Neural progenitor cell (in vitro differentiated cells): ENCODE data around the gene CRACR2B. TPM values are rescaled to one million over a fixed set of nuclear protein-coding genes. Genes with fewer than 3 reads are reported as not detected.

ENCODE experiments used
- DNase-seq: peaks from one replicate; pipeline ENCODE4 v3.0.0-alpha.2; 2016; ENCODE audit warnings: low spot score
- H2AFZ ChIP-seq: fragments of 200-600 bp; sonication (generic); replicated peaks from 2 replicates; pipeline ENCODE4 v1.6.1; 2016; ENCODE audit warnings: antibody characterized with exemption
- H3F3A ChIP-seq: fragments of 200-600 bp; sonication (generic); 2 replicates; pipeline ENCODE4 v1.6.1; 2016; ENCODE audit warnings: antibody characterized with exemption, low read depth
- H3K27ac ChIP-seq: fragments of 200-600 bp; sonication (generic); 2 replicates; pipeline ENCODE4 v1.5.1; 2016; ENCODE audit warnings: mild to moderate bottlenecking
- H3K27me3 ChIP-seq: fragments of 200-600 bp; sonication (generic); 2 replicates; pipeline ENCODE4 v1.6.1; 2016; ENCODE audit warnings: mild to moderate bottlenecking, moderate library complexity
- H3K36me3 ChIP-seq: fragments of 200-600 bp; sonication (generic); 2 replicates; pipeline ENCODE4 v1.5.1; 2016
- H3K4me1 ChIP-seq: fragments of 200-600 bp; sonication (generic); 2 replicates; pipeline ENCODE4 v1.6.1; 2016; ENCODE audit warnings: mixed run types
- H3K4me2 ChIP-seq: fragments of 200-600 bp; sonication (generic); 2 replicates; pipeline ENCODE4 v1.6.1; 2016
- H3K4me3 ChIP-seq: fragments of 200-600 bp; sonication (generic); 2 replicates; pipeline ENCODE4 v1.5.1; 2016
- H3K79me2 ChIP-seq: fragments of 200-600 bp; sonication (generic); 2 replicates; pipeline ENCODE4 v1.6.1; 2016; ENCODE audit warnings: low read depth
- H3K9ac ChIP-seq: fragments of 200-600 bp; sonication (generic); 2 replicates; pipeline ENCODE4 v1.6.1; 2016
- H3K9me3 ChIP-seq: fragments of 200-600 bp; sonication (generic); 2 replicates; pipeline ENCODE4 v1.5.1; 2016; ENCODE audit warnings: low read depth
- H4K20me1 ChIP-seq: fragments of 200-600 bp; sonication (generic); 2 replicates; pipeline ENCODE4 v1.6.1; 2016; ENCODE audit warnings: low read depth
- H3K27ac Mint-ChIP-seq: 3 replicates; pipeline ENCODE4 v1.8.0; 2021; ENCODE audit warnings: mixed read lengths
- H3K27me3 Mint-ChIP-seq: 2 replicates; pipeline ENCODE4 v1.8.0; 2022; ENCODE audit warnings: low read depth, mild to moderate bottlenecking, inconsistent platforms, moderate library complexity, mixed read lengths; ENCODE audit not compliant: insufficient read depth
- H3K36me3 Mint-ChIP-seq: 3 replicates; pipeline ENCODE4 v1.8.0; 2021; ENCODE audit warnings: mixed read lengths
- H3K4me1 Mint-ChIP-seq: 3 replicates; pipeline ENCODE4 v1.8.0; 2021; ENCODE audit warnings: mixed read lengths
- H3K4me3 Mint-ChIP-seq: 3 replicates; pipeline ENCODE4 v1.8.0; 2021; ENCODE audit warnings: mild to moderate bottlenecking, moderate library complexity, mixed read lengths
- H3K9me3 Mint-ChIP-seq: 3 replicates; pipeline ENCODE4 v1.8.0; 2020; ENCODE audit warnings: mixed read lengths
- EZH2 ChIP-seq: fragments of 200-600 bp; sonication (generic); IDR thresholded peaks from 2 replicates; pipeline ENCODE4 v1.6.1; 2017; ENCODE audit warnings: antibody characterized with exemption, mild to moderate bottlenecking, moderate library complexity
- EZH2phosphoT487 ChIP-seq: fragments of 200-600 bp; sonication (generic); IDR thresholded peaks from 2 replicates; pipeline ENCODE4 v1.6.1; 2017; ENCODE audit warnings: antibody characterized with exemption
- total RNA-seq: library from RNA; depleted of rRNA; stranded (reverse); fragments of >200 nt; gene quantifications from 2 replicates; pipeline ENCODE4 v1.2.3, GENCODE V29; 2015; ENCODE audit warnings: low replicate concordance
- TF ChIP-seq, protein P1 (sequence below): fragments of 200-600 bp; sonication (generic); IDR thresholded peaks from 2 replicates; pipeline ENCODE4 v1.5.1; 2017; ENCODE audit warnings: antibody characterized with exemption, mild to moderate bottlenecking

Gene CRACR2B
- total RNA-seq, 1 donor from 2014 or later, result 3.9 TPM

GRCh38 chr11:859394-860131 lies 31.8 kb downstream of the CRACR2B start:
- no peak overlapping the region for H3K27ac Mint-ChIP-seq
- no peaks in the 10 kb centered on the region for H3K27me3 ChIP-seq
- no peak overlapping the region for H3K4me2 ChIP-seq
- H3K4me1 ChIP-seq, result peaks cover 28% of the 10 kb centered on the region
- H3K4me1 Mint-ChIP-seq, result peaks cover 18% of the 10 kb centered on the region
- no peaks in the 10 kb centered on the region for H3K9me3 Mint-ChIP-seq
- DNase-seq, result no peak
- no peak overlapping the region for H3K4me3 ChIP-seq
- TF ChIP-seq EZH2phosphoT487 (no peak), EZH2 (no peak)
- TF ChIP-seq, protein P1, sequence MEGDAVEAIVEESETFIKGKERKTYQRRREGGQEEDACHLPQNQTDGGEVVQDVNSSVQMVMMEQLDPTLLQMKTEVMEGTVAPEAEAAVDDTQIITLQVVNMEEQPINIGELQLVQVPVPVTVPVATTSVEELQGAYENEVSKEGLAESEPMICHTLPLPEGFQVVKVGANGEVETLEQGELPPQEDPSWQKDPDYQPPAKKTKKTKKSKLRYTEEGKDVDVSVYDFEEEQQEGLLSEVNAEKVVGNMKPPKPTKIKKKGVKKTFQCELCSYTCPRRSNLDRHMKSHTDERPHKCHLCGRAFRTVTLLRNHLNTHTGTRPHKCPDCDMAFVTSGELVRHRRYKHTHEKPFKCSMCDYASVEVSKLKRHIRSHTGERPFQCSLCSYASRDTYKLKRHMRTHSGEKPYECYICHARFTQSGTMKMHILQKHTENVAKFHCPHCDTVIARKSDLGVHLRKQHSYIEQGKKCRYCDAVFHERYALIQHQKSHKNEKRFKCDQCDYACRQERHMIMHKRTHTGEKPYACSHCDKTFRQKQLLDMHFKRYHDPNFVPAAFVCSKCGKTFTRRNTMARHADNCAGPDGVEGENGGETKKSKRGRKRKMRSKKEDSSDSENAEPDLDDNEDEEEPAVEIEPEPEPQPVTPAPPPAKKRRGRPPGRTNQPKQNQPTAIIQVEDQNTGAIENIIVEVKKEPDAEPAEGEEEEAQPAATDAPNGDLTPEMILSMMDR, result no peak
- no peaks in the 10 kb centered on the region for H3K36me3 Mint-ChIP-seq
- H3K79me2 ChIP-seq, result no peaks in the 10 kb centered on the region
- H3K4me3 Mint-ChIP-seq, result no peak overlapping the region
- H2AFZ ChIP-seq, result no peak overlapping the region
- peaks cover 44% of the 10 kb centered on the region for H4K20me1 ChIP-seq
- H3K9me3 ChIP-seq, result no peaks in the 10 kb centered on the region
- no peak overlapping the region for H3K27ac ChIP-seq
- peaks cover 12% of the 10 kb centered on the region for H3F3A ChIP-seq
- H3K36me3 ChIP-seq, result no peaks in the 10 kb centered on the region
- no peak overlapping the region for H3K9ac ChIP-seq
- H3K27me3 Mint-ChIP-seq, result peaks cover 2% of the 10 kb centered on the region

DNA sequence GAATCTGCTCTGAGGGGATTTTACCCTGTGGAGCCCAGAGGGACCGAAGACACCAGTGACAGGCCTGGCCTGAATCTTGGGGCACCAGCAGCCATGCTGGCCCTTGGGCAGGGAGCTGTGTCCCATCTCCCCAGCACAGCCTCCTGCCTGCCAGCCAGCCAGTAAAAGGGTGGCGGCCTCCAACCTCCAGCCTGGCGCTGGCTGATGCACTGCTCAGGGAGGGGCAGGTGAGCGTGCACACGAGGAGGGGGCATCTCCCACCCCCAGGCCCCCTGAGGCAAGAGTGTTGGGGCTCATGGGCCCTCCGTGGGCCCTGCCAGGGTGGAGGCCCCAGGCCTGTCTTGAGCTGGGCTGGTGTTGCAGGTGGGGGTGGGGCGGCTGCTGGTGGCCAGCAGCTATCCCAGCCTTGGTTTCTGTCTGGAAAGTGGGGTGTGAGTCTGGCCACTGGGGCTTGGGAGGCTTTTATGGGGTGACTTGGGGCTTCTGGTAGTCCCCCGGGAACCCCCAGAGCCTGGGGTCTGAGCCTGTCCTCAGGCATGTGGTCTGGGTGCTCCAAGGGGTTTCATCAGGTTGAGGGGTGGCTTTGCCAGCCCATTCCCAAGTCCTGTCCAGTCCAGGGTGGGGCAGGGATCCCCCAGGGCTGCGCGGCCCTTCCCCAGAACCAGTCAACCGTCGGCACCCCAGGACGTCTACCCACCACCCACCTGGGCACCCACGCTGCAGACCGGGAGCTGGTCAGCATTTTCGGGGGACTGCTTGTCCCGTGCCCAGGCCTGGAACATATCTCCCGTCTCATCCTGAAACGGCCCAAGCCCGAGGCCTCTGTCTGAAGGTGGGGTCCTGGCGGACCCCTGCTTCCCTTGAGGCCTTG lies 32.8 kb downstream of the CRACR2B start:
- no peaks in the 10 kb centered on the region for H3K36me3 Mint-ChIP-seq
- H3F3A ChIP-seq, result peaks cover 4% of the 10 kb centered on the region
- no peak overlapping the region for H3K4me3 Mint-ChIP-seq
- no peak overlapping the region for H2AFZ ChIP-seq
- H3K4me1 Mint-ChIP-seq, result peaks cover 17% of the 10 kb centered on the region
- H3K27me3 Mint-ChIP-seq, result peaks cover 2% of the 10 kb centered on the region
- no peak for DNase-seq
- H3K36me3 ChIP-seq, result no peaks in the 10 kb centered on the region
- peaks cover 35% of the 10 kb centered on the region for H4K20me1 ChIP-seq
- no peak for TF ChIP-seq EZH2
- TF ChIP-seq EZH2phosphoT487, result no peak
- TF ChIP-seq, protein P1, result no peak
- no peak overlapping the region for H3K27ac Mint-ChIP-seq
- H3K79me2 ChIP-seq, result no peaks in the 10 kb centered on the region
- no peak overlapping the region for H3K4me2 ChIP-seq
- no peaks in the 10 kb centered on the region for H3K27me3 ChIP-seq
- H3K9ac ChIP-seq, result no peak overlapping the region
- H3K9me3 ChIP-seq, result no peaks in the 10 kb centered on the region
- no peaks in the 10 kb centered on the region for H3K9me3 Mint-ChIP-seq
- peaks cover 19% of the 10 kb centered on the region for H3K4me1 ChIP-seq
- no peak overlapping the region for H3K4me3 ChIP-seq
- H3K27ac ChIP-seq, result no peak overlapping the region

DNA sequence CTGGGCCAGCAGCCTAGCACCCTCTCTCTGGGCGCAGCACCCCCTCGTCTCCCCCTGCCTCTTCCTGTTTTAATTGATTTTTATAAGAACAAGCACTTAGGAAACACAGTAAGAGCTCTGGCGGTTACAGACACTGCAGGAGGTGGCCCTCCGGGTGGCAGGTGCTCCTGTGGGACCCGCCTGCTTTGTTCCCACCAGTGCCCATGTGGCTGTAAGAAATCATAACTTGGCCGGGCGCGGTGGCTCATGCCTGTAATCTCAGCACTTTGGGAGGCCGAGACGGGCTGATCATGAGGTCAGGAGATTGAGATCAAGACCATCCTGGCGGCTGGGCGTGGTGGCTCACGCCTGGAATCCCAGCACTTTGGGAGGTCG lies 33.4 kb downstream of the CRACR2B start:
- no peak overlapping the region for H3K4me2 ChIP-seq
- no peak overlapping the region for H3K27ac ChIP-seq
- no peak overlapping the region for H3K4me3 ChIP-seq
- H3K9ac ChIP-seq, result no peak overlapping the region
- peaks cover 4% of the 10 kb centered on the region for H3F3A ChIP-seq
- H3K36me3 ChIP-seq, result no peaks in the 10 kb centered on the region
- no peak overlapping the region for H3K27ac Mint-ChIP-seq
- DNase-seq, result no peak
- no peaks in the 10 kb centered on the region for H3K79me2 ChIP-seq
- H3K36me3 Mint-ChIP-seq, result no peaks in the 10 kb centered on the region
- peaks cover 17% of the 10 kb centered on the region for H3K4me1 Mint-ChIP-seq
- no peaks in the 10 kb centered on the region for H3K27me3 ChIP-seq
- peaks cover 29% of the 10 kb centered on the region for H4K20me1 ChIP-seq
- no peaks in the 10 kb centered on the region for H3K9me3 Mint-ChIP-seq
- no peaks in the 10 kb centered on the region for H3K9me3 ChIP-seq
- H3K4me1 ChIP-seq, result peaks cover 19% of the 10 kb centered on the region
- H3K4me3 Mint-ChIP-seq, result no peak overlapping the region
- TF ChIP-seq EZH2 (no peak), EZH2phosphoT487 (no peak)
- TF ChIP-seq, protein P1, result no peak
- peaks cover 2% of the 10 kb centered on the region for H3K27me3 Mint-ChIP-seq
- no peak overlapping the region for H2AFZ ChIP-seq
